ENCODE results near the gene RAPGEF5. TPM values are rescaled to one million over a fixed set of nuclear protein-coding genes. Genes with fewer than 3 reads are reported as not detected.

RAPGEF5 gene
- polyA plus RNA-seq, 1 of the 3 experiments (the other 2 are of a cell fraction) = 1.2 TPM

- Histone ChIP-seq H4K20me1 (ENCODE audit: insufficient read depth) (no peaks in the 10 kb centered on the region), H3K27me3 (ENCODE audit: insufficient read depth) (no peaks in the 10 kb centered on the region), H2AFZ (ENCODE audit: low read depth) (no peak overlapping the region), H3K9me3 (no peaks in the 10 kb centered on the region), H3F3A (replicated peaks; ENCODE audit: insufficient read depth) (no peaks in the 10 kb centered on the region), H3K36me3 (replicated peaks in 1 of 2; ENCODE audit: control insufficient read depth in 1 of 2, insufficient read depth in 2 of 2, low read length in 1 of 2) (no peaks in the 10 kb centered on the region), H3K4me3 (ENCODE audit: low read depth in 2 of 2, low read length in 1 of 2) (no peak overlapping the region), H3K9me2 (no peaks in the 10 kb centered on the region), H3K4me1 (ENCODE audit: control insufficient read depth in 1 of 2, insufficient read depth in 2 of 2, low read depth in 1 of 2, low read length in 1 of 2) (peaks cover 5 to 9% of the 10 kb centered on the region in 2 experiments; a peak in 3 of 4 replicates), H3K9ac (no peak overlapping the region), H3K4me2 (no peak overlapping the region), H3K79me2 (ENCODE audit: insufficient read depth) (no peaks in the 10 kb centered on the region), H3K27ac (ENCODE audit: low read depth in 2 of 2, low read length in 1 of 2) (no peak overlapping the region)
- DNase-seq = no peak
- WGBS (ENCODE audit: low lambda C conversion rate) = 86% methylated on average over 3 of the region's 3 CpGs
- CTCF ChIA-PET = interaction anchor here (1.2 kb wide), 1 partner anchor 9 kb away, joined by 3 read pairs; no protein-coding TSS in a partner anchor
- TF ChIP-seq CHD2 (IDR thresholded peaks at IDR 0.05; ENCODE audit: low read length, partially characterized antibody) = no peak
- no peak for TF ChIP-seq ZBTB33 (IDR thresholded peaks at IDR 0.05; ENCODE audit: borderline replicate concordance, low read depth)
- TF ChIP-seq FOXJ3 (CRISPR knock-in tag; IDR thresholded peaks at IDR 0.05) = no peak
- TF ChIP-seq POLR2AphosphoS5 (IDR thresholded peaks at IDR 0.05; ENCODE audit: low read depth, low read length) = no peak
- TF ChIP-seq FOSL2 (IDR thresholded peaks at IDR 0.05; ENCODE audit: borderline replicate concordance, low read depth) = no peak
- no peak for TF ChIP-seq MXI1 (IDR thresholded peaks at IDR 0.05; ENCODE audit: low read depth, low read length)
- TF ChIP-seq NRF1 (IDR thresholded peaks at IDR 0.05; ENCODE audit: low read depth, low read length) = no peak
- no peak for TF ChIP-seq ELF1 (IDR thresholded peaks at IDR 0.05)
- TF ChIP-seq NFIC (IDR thresholded peaks at IDR 0.05; ENCODE audit: borderline replicate concordance) = no peak
- no peak for TF ChIP-seq FOXM1 (IDR thresholded peaks at IDR 0.05; ENCODE audit: low read depth)
- no peak for TF ChIP-seq RCOR1 (IDR thresholded peaks at IDR 0.05; ENCODE audit: low read length)
- TF ChIP-seq SMC3 (IDR thresholded peaks at IDR 0.05; ENCODE audit: low read depth, low read length) = no peak
- POLR2A ChIA-PET = no interaction called here
Observed at GRCh38 chr7:22142572-22142971, 214.4 kb downstream of the RAPGEF5 start.

- Histone ChIP-seq H3K4me2 (no peak overlapping the region), H3K27me3 (ENCODE audit: insufficient read depth) (no peaks in the 10 kb centered on the region), H3K79me2 (ENCODE audit: insufficient read depth) (no peaks in the 10 kb centered on the region), H3K27ac (ENCODE audit: low read depth in 2 of 2, low read length in 1 of 2) (peak overlapping the region in 1 of 2 experiments; percentile 34; a peak in 1 of 4 replicates), H3K4me1 (ENCODE audit: control insufficient read depth in 1 of 2, insufficient read depth in 2 of 2, low read depth in 1 of 2, low read length in 1 of 2) (peaks cover 0 to 17% of the 10 kb centered on the region in 2 experiments; a peak in 2 of 4 replicates), H3K9ac (no peak overlapping the region), H3K9me3 (no peaks in the 10 kb centered on the region), H3K36me3 (replicated peaks in 1 of 2; ENCODE audit: control insufficient read depth in 1 of 2, insufficient read depth in 2 of 2, low read length in 1 of 2) (peaks cover 0 to 7% of the 10 kb centered on the region in 2 experiments), H3K9me2 (no peaks in the 10 kb centered on the region), H3K4me3 (ENCODE audit: low read depth in 2 of 2, low read length in 1 of 2) (no peak overlapping the region), H2AFZ (ENCODE audit: low read depth) (no peak overlapping the region), H3F3A (replicated peaks; ENCODE audit: insufficient read depth) (no peaks in the 10 kb centered on the region), H4K20me1 (ENCODE audit: insufficient read depth) (no peaks in the 10 kb centered on the region)
- ChIA-PET CTCF (interaction anchor here (1.1 to 2.9 kb wide), 4 partner anchors 31 to 349 kb away, joined by 3 to 20 read pairs (median 4); no protein-coding TSS in a partner anchor), POLR2A (no interaction called here)
- TF ChIP-seq YY1 (IDR thresholded peaks at IDR 0.05; ENCODE audit: low read depth) (no peak), REST (IDR thresholded peaks at IDR 0.05; ENCODE audit: low read depth, low read length) (no peak)
- 84% methylated on average over 3 of the region's 3 CpGs for WGBS (ENCODE audit: low lambda C conversion rate)
- DNase-seq = no peak
Observed at GRCh38 chr7:22141355-22141754, 215.6 kb downstream of the RAPGEF5 start.
